H9 (cell line): ENCODE data around the gene DFFB. TPM values are rescaled to one million over a fixed set of nuclear protein-coding genes. Genes with fewer than 3 reads are reported as not detected.

ENCODE experiments used
- DNase-seq: peaks from one replicate; pipeline ENCODE4 v3.0.0-alpha.2; 2017
- H2AFZ ChIP-seq: one replicate; pipeline ENCODE4 v1.6.1; 2013; ENCODE audit warnings: mild to moderate bottlenecking, low read length, control low read depth, moderate library complexity
- H2AK5ac ChIP-seq: 2 replicates; pipeline ENCODE4 v1.6.1; 2013; ENCODE audit warnings: low read length, control low read depth, mixed read lengths; ENCODE audit not compliant: insufficient read length
- H2BK120ac ChIP-seq: one replicate; pipeline ENCODE4 v1.6.1; 2013; ENCODE audit warnings: low read depth, mild to moderate bottlenecking, low read length, control low read depth, inconsistent platforms; ENCODE audit not compliant: poor library complexity, severe bottlenecking
- H2BK12ac ChIP-seq: 2 replicates; pipeline ENCODE4 v1.6.1; 2013; ENCODE audit warnings: low read length, control low read depth, mixed read lengths, low read depth; ENCODE audit not compliant: insufficient read length
- H2BK15ac ChIP-seq: 2 replicates; pipeline ENCODE4 v1.6.1; 2013; ENCODE audit warnings: low read depth, low read length, control low read depth
- H2BK20ac ChIP-seq: one replicate; pipeline ENCODE4 v1.6.1; 2013; ENCODE audit warnings: low read depth, mild to moderate bottlenecking, low read length, control low read depth, inconsistent platforms; ENCODE audit not compliant: poor library complexity, severe bottlenecking
- H2BK5ac ChIP-seq: 2 replicates; pipeline ENCODE4 v1.6.1; 2013; ENCODE audit warnings: low read length, control low read depth, mixed read lengths; ENCODE audit not compliant: insufficient read length
- H3K14ac ChIP-seq: 2 replicates; pipeline ENCODE4 v1.6.1; 2013; ENCODE audit warnings: low read length, control low read depth; ENCODE audit not compliant: insufficient read depth
- H3K18ac ChIP-seq: 2 replicates; pipeline ENCODE4 v1.6.1; 2013; ENCODE audit warnings: low read depth, mild to moderate bottlenecking, mixed read lengths, low read length, control low read depth; ENCODE audit not compliant: insufficient read length
- H3K23ac ChIP-seq: 2 replicates; pipeline ENCODE4 v1.6.1; 2013; ENCODE audit warnings: low read length, control low read depth, mixed read lengths, low read depth; ENCODE audit not compliant: insufficient read length
- H3K23me2 ChIP-seq: 2 replicates; pipeline ENCODE4 v1.6.1; 2013; ENCODE audit warnings: low read depth, mild to moderate bottlenecking, mixed read lengths, low read length, control low read depth; ENCODE audit not compliant: insufficient read length, poor library complexity, severe bottlenecking
- H3K27ac ChIP-seq: 2 replicates; pipeline ENCODE4 v1.5.1; 2013; ENCODE audit warnings: low read length, control low read depth, mixed read lengths, low read depth; ENCODE audit not compliant: insufficient read length
- H3K27me3 ChIP-seq: 2 replicates; pipeline ENCODE4 v1.6.1; 2013; ENCODE audit warnings: low read length, control low read depth, inconsistent platforms; ENCODE audit not compliant: insufficient read depth
- H3K4ac ChIP-seq: 2 replicates; pipeline ENCODE4 v1.6.1; 2013; ENCODE audit warnings: low read depth, mild to moderate bottlenecking, control low read depth, inconsistent platforms, low read length, moderate library complexity
- H3K4me1 ChIP-seq: 2 replicates; pipeline ENCODE4 v1.6.1; 2013; ENCODE audit warnings: low read length, control low read depth, inconsistent platforms; ENCODE audit not compliant: insufficient read depth
- H3K4me2 ChIP-seq: 2 replicates; pipeline ENCODE4 v1.6.1; 2013; ENCODE audit warnings: low read length, control low read depth, mixed read lengths; ENCODE audit not compliant: insufficient read length, insufficient read depth
- H3K56ac ChIP-seq: 2 replicates; pipeline ENCODE4 v1.6.1; 2013; ENCODE audit warnings: low read depth, mild to moderate bottlenecking, mixed read lengths, low read length, control low read depth; ENCODE audit not compliant: insufficient read length
- H3K79me1 ChIP-seq: 2 replicates; pipeline ENCODE4 v1.6.1; 2013; ENCODE audit warnings: low read depth, mild to moderate bottlenecking, moderate library complexity, low read length, control low read depth, inconsistent platforms; ENCODE audit not compliant: insufficient read depth, poor library complexity, severe bottlenecking
- H3K79me2 ChIP-seq: 2 replicates; pipeline ENCODE4 v1.6.1; 2013; ENCODE audit warnings: low read length, control low read depth, inconsistent platforms; ENCODE audit not compliant: insufficient read depth
- H3K9ac ChIP-seq: 2 replicates; pipeline ENCODE4 v1.6.1; 2013; ENCODE audit warnings: low read length, control low read depth, mixed read lengths; ENCODE audit not compliant: insufficient read length; ENCODE audit errors: extremely low read depth
- H3K9me3 ChIP-seq: one replicate; pipeline ENCODE4 v1.6.1; 2013; ENCODE audit warnings: low read depth, low read length, inconsistent platforms; ENCODE audit not compliant: control insufficient read depth
- H3T11ph ChIP-seq: one replicate; pipeline ENCODE4 v1.6.1; 2013; ENCODE audit warnings: mild to moderate bottlenecking, low read length, control low read depth, inconsistent platforms
- H4K20me1 ChIP-seq: one replicate; pipeline ENCODE4 v1.6.1; 2013; ENCODE audit not compliant: control insufficient read depth, insufficient read length, insufficient read depth
- H4K5ac ChIP-seq: 2 replicates; pipeline ENCODE4 v1.6.1; 2013; ENCODE audit warnings: low read depth, mild to moderate bottlenecking, mixed read lengths, low read length, control low read depth; ENCODE audit not compliant: insufficient read length
- H4K8ac ChIP-seq: replicated peaks from 2 replicates; pipeline ENCODE4 v1.6.1; 2013; ENCODE audit warnings: low read length, control low read depth, mixed read lengths, low read depth; ENCODE audit not compliant: insufficient read length
- H4K91ac ChIP-seq: 2 replicates; pipeline ENCODE4 v1.6.1; 2013; ENCODE audit warnings: low read depth, mild to moderate bottlenecking, moderate library complexity, mixed read lengths, low read length, control low read depth; ENCODE audit not compliant: insufficient read length
- H3K27ac Mint-ChIP-seq, 3 experiments: 2 replicates in 2 of 3; 3 replicates in 1 of 3; pipeline ENCODE4 v1.8.0; 2020 to 2021; ENCODE audit warnings: mixed read lengths in 3 of 3, mild to moderate bottlenecking in 1 of 3, moderate library complexity in 1 of 3
- H3K27me3 Mint-ChIP-seq: 2 replicates; pipeline ENCODE4 v1.8.0; 2021; ENCODE audit warnings: low read depth, mild to moderate bottlenecking, moderate library complexity, mixed read lengths
- H3K36me3 Mint-ChIP-seq, 3 experiments: 2 replicates in 2 of 3; 3 replicates in 1 of 3; pipeline ENCODE4 v1.8.0; 2020 to 2021; ENCODE audit warnings: low read depth in 3 of 3, mixed read lengths in 3 of 3; ENCODE audit not compliant: insufficient read depth in 1 of 3
- H3K4me1 Mint-ChIP-seq, 2 experiments: 2 replicates each; pipeline ENCODE4 v1.8.0; 2020; ENCODE audit warnings: mixed read lengths in 2 of 2
- H3K4me3 Mint-ChIP-seq, 2 experiments: 2 replicates in 1 of 2; 3 replicates in 1 of 2; pipeline ENCODE4 v1.8.0; 2020 to 2021; ENCODE audit warnings: mild to moderate bottlenecking in 2 of 2, mixed read lengths in 2 of 2, moderate library complexity in 1 of 2
- H3K9me3 Mint-ChIP-seq, 2 experiments: 2 replicates in 1 of 2; 3 replicates in 1 of 2; pipeline ENCODE4 v1.8.0; 2020; ENCODE audit warnings: mild to moderate bottlenecking in 2 of 2, mixed read lengths in 2 of 2, moderate library complexity in 1 of 2
- CTCF ChIP-seq: fragments of 200-600 bp; sonication (generic); conservative IDR thresholded peaks from 3 replicates; pipeline ENCODE4 v1.8.0; 2021; ENCODE audit warnings: antibody characterized with exemption, mild to moderate bottlenecking
- WGBS: extraction: QIAGEN DNeasy Blood & Tissue Kit; methylation state at CpG from one replicate; pipeline ENCODE4 v1.1.7; 2013; ENCODE audit warnings: missing lambda C conversion rate, low lambda C conversion rate, mixed read lengths; ENCODE audit not compliant: insufficient read length; ENCODE audit errors: extremely low coverage; 5-methylcytosine and 5-hydroxymethylcytosine counted together
- total RNA-seq: library from RNA; stranded (reverse); gene quantifications from 2 replicates; pipeline ENCODE4 v1.2.1, GENCODE V29; 2021

DFFB gene
- total RNA-seq, 1 experiment from 2014 or later: 9.7 TPM

DNA sequence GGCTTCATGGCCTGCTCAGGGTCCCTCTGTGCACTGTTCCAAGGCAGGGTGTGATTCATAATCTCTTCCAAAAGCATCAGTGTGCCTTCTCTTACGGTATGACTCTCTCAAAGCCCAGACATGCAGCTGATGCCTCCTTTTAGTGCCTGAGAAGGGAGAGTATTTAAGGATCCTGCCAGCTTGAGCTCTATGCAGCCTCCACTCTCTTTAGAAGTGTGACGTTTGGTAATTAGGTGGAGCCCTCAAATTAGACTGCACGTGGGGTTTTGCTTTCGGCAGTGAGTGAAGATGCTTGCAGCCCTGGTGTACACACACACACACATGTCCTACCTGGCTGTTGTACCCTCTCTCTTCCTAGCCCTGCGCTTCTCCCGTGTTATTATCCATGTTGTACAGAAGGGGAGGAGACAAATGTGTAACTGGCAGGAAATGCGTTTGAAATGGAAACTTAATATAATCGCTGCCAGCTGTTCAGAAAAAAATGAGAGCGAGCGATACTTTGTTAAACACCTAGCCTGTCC is 45.4 kb downstream of the DFFB start:
- H3T11ph ChIP-seq: no peak overlapping the region
- TF ChIP-seq CTCF: no peak
- peaks cover 0 to 11% (median 6%) of the 10 kb centered on the region in 3 experiments; a peak in 6 of 7 replicates for H3K36me3 Mint-ChIP-seq
- no peak overlapping the region for H2BK5ac ChIP-seq
- no peak overlapping the region for H2BK12ac ChIP-seq
- H3K4me3 Mint-ChIP-seq: no peak overlapping the region; a peak in 1 of 5 replicates
- DNase-seq: no peak
- H2AK5ac ChIP-seq: no peak overlapping the region
- H3K18ac ChIP-seq: no peak overlapping the region
- no peak overlapping the region for H3K9ac ChIP-seq
- no peak overlapping the region for H2BK20ac ChIP-seq
- H3K27me3 ChIP-seq: no peaks in the 10 kb centered on the region
- no CpG with 5 or more reads among the region's 10 CpGs for WGBS
- no peak overlapping the region for H3K14ac ChIP-seq
- no peak overlapping the region for H4K5ac ChIP-seq
- no peak overlapping the region for H3K27ac ChIP-seq
- H2AFZ ChIP-seq: no peak overlapping the region
- H3K9me3 ChIP-seq: no peaks in the 10 kb centered on the region
- H3K4me1 Mint-ChIP-seq: peaks cover 33 to 34% of the 10 kb centered on the region in 2 experiments
- no peaks in the 10 kb centered on the region for H4K20me1 ChIP-seq
- H4K91ac ChIP-seq: no peak overlapping the region
- H3K79me1 ChIP-seq: peaks cover 5% of the 10 kb centered on the region
- no peaks in the 10 kb centered on the region for H3K4me1 ChIP-seq
- peaks cover 10 to 12% of the 10 kb centered on the region in 2 experiments for H3K9me3 Mint-ChIP-seq
- no peak overlapping the region; a peak in 1 of 7 replicates for H3K27ac Mint-ChIP-seq
- H4K8ac ChIP-seq: no peak overlapping the region
- H3K23me2 ChIP-seq: peaks cover 7% of the 10 kb centered on the region
- H2BK120ac ChIP-seq: no peak overlapping the region
- no peak overlapping the region for H3K56ac ChIP-seq
- H3K27me3 Mint-ChIP-seq: no peaks in the 10 kb centered on the region
- peaks cover 13% of the 10 kb centered on the region; the same call in 1 of the 2 replicates for H3K79me2 ChIP-seq
- no peak overlapping the region for H3K4ac ChIP-seq
- H2BK15ac ChIP-seq: no peak overlapping the region
- no peak overlapping the region for H3K4me2 ChIP-seq
- H3K23ac ChIP-seq: no peak overlapping the region
